Gastrocnemius medialis (tissue), 4 donors: ENCODE results near the gene GRIA1.

Experiments used
- POLR2A ChIP-seq, 2 donors: fragments of 450-650 bp; IDR thresholded peaks; one replicate each; pipeline ENCODE4 v1.6.1; 2017; ENCODE audit warnings: antibody characterized with exemption in 2 of 2, mild to moderate bottlenecking in 2 of 2, moderate library complexity in 2 of 2
- TF ChIP-seq, protein P1 (sequence below), 5 experiments: fragments of 450-650 bp in 3 of 5; fragments of 200-600 bp in 2 of 5; sonication (generic) in 2 of 5; IDR thresholded peaks in 4 of 5; conservative IDR thresholded peaks in 1 of 5; 1 replicate in 4 of 5; 2 replicates in 1 of 5; pipeline ENCODE4 v1.5.1; 2016 to 2019; ENCODE audit warnings: antibody characterized with exemption in 5 of 5, mild to moderate bottlenecking in 3 of 5, moderate library complexity in 3 of 5

DNA sequence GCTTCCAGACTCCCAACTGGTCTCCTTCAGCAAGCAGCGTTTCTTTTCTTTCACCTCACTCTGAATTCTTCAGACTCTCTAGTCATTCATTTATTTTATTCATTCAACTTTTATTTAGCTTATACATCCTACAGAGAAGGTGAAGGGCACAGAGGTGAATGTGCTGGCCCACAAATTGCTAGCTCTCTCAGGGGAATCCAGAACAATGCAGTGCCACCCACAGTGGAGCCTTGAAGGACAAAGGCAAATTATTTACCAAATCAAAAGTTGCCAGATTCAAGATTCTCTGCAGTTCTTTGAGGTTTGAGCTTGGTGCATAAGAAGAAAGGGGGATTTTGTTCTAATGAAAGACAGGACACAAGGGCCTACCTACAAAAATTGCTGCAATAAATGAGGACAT lies 29.7 kb downstream of the GRIA1 start:
- no peak for TF ChIP-seq POLR2A (IDR thresholded peaks at IDR 0.05)
- TF ChIP-seq, protein P1, sequence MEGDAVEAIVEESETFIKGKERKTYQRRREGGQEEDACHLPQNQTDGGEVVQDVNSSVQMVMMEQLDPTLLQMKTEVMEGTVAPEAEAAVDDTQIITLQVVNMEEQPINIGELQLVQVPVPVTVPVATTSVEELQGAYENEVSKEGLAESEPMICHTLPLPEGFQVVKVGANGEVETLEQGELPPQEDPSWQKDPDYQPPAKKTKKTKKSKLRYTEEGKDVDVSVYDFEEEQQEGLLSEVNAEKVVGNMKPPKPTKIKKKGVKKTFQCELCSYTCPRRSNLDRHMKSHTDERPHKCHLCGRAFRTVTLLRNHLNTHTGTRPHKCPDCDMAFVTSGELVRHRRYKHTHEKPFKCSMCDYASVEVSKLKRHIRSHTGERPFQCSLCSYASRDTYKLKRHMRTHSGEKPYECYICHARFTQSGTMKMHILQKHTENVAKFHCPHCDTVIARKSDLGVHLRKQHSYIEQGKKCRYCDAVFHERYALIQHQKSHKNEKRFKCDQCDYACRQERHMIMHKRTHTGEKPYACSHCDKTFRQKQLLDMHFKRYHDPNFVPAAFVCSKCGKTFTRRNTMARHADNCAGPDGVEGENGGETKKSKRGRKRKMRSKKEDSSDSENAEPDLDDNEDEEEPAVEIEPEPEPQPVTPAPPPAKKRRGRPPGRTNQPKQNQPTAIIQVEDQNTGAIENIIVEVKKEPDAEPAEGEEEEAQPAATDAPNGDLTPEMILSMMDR (IDR thresholded peaks at IDR 0.05 in 4 of 5, conservative IDR thresholded peaks at IDR 0.05 in 1 of 5) = no peak
